GM10248 (cell line): ENCODE results near the gene ANKRD24.
"Not testable (repeated sequence)": the region's sequence is repeated elsewhere in the genome, so short reads cannot be mapped to it uniquely, and the experiment has no call there.

ENCODE experiments used
- CTCF ChIA-PET: fragments of 300-600 bp; sonication (Branson Sonifier 250); formaldehyde crosslinking; extraction: SDS; loops from one replicate; lab custom pipeline; 2021; ENCODE audit warnings: antibody characterized with exemption; lab: Yijun Ruan, JAX
- POLR2A ChIA-PET: fragments of 350-650 bp; sonication (Branson Sonifier 250); formaldehyde crosslinking; extraction: SDS; loops from one replicate; lab custom pipeline; 2020; ENCODE audit warnings: antibody characterized with exemption; lab: Yijun Ruan, JAX
- DNase-seq: peaks from one replicate; pipeline ENCODE4 v3.0.0; 2012; ENCODE audit errors: extremely low spot score
- TF ChIP-seq, protein P1 (sequence below): IDR thresholded peaks from 2 replicates; pipeline ENCODE4 v1.5.1; 2012; ENCODE audit warnings: mild to moderate bottlenecking, low read depth; ENCODE audit errors: extremely low read depth, missing control alignments, control extremely low read depth

The ANKRD24 gene

DNA sequence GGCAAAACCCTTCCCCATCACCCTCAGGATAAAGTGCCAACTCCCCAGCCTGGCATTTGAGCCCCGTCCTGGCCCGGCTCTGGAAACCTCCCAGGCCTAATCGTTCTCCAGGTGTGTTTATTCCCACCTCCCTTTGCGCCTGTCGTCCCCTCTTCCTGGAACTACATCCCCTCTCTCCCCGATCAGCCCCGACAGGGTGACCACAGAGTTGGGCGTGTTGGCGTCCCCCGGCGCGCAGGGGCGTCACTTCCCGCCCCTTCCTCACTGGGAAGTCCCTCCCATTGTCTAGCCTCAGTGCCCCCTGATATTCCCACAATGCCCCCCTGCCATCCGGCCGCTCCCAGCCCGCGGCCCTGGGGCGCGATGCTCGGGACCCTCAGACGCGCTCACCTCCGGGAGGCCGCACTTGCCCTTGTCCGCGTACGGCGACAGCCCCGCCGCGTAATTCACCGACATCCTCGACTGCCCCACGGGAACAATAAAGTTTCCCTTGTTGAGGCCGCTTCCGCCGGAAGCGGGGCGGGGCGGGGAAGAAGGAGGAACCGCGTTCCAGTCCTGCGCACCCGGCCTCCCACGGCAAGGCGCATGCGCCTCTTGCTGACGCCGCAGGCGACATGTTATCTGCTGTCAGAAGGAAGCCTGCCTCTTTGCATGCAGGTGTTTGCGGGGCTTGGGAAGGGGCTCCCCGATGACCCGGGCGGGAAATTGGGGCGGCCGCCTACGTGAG lies at the start of gene ANKRD24, which contains the start of gene SIRT6:
Gene ANKRD24 (plus strand): TSS at position 606 of the 727 bp plus-strand sequence. CDS start 3,737 bp downstream, outside the sequence.
Gene SIRT6 (minus strand): TSS at position 480 of the 727 bp plus-strand sequence. CDS start 24 bp downstream, at position 456.
- CTCF ChIA-PET = no interaction called here
- POLR2A ChIA-PET = no interaction called here
- TF ChIP-seq, protein P1, sequence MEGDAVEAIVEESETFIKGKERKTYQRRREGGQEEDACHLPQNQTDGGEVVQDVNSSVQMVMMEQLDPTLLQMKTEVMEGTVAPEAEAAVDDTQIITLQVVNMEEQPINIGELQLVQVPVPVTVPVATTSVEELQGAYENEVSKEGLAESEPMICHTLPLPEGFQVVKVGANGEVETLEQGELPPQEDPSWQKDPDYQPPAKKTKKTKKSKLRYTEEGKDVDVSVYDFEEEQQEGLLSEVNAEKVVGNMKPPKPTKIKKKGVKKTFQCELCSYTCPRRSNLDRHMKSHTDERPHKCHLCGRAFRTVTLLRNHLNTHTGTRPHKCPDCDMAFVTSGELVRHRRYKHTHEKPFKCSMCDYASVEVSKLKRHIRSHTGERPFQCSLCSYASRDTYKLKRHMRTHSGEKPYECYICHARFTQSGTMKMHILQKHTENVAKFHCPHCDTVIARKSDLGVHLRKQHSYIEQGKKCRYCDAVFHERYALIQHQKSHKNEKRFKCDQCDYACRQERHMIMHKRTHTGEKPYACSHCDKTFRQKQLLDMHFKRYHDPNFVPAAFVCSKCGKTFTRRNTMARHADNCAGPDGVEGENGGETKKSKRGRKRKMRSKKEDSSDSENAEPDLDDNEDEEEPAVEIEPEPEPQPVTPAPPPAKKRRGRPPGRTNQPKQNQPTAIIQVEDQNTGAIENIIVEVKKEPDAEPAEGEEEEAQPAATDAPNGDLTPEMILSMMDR = no peak
- DNase-seq = peak; percentile 100

DNA sequence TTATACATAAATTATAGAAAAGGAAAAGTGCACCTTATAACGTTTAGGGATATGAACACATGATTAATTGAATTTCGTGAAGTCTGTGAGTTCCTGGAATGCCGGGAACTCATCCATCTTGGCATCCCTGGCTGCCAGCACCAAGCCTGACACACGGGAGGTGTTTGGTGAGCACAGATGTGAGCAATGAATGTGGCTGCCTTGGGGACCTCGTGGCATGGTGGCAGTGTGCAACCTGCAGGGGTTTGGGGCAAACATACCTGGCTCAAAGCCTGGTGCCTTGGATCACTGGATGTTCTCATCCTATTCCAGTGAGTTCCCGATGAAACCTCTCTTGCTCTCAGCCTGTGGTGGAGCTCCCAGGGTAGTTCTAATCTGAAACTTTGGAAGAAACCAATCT lies 48.1 kb upstream of the ANKRD24 start:
- TF ChIP-seq, protein P1 = no peak
- DNase-seq = no peak
- ChIA-PET POLR2A (no interaction called here), CTCF (interaction anchor here (0.9 to 1.2 kb wide), 2 partner anchors 13 to 40 kb away, joined by 3 read pairs; no protein-coding TSS in a partner anchor)

DNA sequence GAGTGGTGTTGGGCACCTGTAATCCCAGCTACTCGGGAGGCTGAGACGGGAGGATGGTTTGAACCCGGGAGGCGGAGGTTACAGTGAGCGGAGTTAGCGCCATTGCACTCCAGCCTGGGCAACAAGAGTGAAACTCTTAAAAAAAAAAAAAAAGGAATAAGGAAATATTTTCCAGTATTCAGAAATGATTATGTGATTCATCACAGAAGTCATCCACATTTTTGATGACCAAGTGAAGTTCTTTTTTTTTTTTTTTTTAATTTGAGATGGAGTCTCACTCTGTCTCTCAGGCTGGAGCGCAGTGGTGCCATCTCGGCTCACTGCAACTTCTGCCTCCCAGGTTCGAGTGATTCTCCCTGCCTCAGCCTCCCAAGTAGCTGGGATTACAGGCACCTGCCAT lies 47.1 kb upstream of the ANKRD24 start:
- DNase-seq = not testable (repeated sequence)
- ChIA-PET POLR2A (interaction anchor here (0.7 kb wide), 1 partner anchor 19 kb away, joined by 4 read pairs; no protein-coding TSS in a partner anchor), CTCF (interaction anchor here (1.0 to 1.2 kb wide), 2 partner anchors 11 to 25 kb away, joined by 3 read pairs; no protein-coding TSS in a partner anchor)

DNA sequence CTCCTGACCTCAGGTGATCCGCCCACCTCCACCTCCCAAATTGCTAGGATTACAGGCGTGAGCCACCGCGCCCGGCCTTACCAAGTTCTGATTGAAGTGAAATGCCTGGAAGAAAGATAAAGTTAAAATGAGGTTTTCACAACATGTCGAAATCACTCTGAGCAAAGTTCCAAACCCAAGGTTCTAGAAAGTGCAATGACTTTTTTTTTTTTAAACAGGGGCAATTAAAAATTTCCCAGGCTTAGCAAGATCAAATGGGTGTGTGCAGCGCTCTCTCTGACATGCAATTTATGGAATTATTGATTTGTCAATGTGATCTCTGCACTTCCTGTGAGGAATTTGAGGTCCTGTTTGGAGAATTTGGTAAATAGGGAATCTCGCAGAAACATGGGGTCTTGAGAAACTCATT lies 45.8 kb upstream of the ANKRD24 start:
- TF ChIP-seq, protein P1 = no peak
- ChIA-PET POLR2A (no interaction called here), CTCF (no interaction called here)
- no peak for DNase-seq

DNA sequence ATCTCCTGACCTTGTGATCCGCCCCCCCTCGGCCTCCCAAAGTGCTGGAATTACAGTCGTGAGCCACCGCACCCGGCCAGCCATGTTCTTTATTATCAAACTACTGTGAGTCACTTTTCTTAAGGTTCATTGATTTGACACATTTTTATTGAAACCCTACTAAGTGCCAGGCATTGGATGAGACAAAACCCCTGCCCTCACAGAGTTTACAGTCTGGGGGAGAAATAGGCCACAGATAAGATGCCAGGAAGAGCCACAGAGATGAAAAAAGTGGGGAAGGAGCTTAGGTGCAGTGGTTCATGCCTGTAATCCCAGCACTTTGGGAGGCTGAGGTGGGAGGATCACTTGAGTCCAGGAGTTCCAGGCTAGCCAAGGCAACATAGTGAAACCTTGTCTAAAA lies 44.0 kb upstream of the ANKRD24 start:
- ChIA-PET CTCF (interaction anchor here (1.0 to 3.8 kb wide), 3 partner anchors 10 to 150 kb away, joined by 3 to 47 read pairs (median 4); partner anchors contain the start of gene CREB3L3), POLR2A (no interaction called here)
- TF ChIP-seq, protein P1 = no peak
- DNase-seq = no peak

DNA sequence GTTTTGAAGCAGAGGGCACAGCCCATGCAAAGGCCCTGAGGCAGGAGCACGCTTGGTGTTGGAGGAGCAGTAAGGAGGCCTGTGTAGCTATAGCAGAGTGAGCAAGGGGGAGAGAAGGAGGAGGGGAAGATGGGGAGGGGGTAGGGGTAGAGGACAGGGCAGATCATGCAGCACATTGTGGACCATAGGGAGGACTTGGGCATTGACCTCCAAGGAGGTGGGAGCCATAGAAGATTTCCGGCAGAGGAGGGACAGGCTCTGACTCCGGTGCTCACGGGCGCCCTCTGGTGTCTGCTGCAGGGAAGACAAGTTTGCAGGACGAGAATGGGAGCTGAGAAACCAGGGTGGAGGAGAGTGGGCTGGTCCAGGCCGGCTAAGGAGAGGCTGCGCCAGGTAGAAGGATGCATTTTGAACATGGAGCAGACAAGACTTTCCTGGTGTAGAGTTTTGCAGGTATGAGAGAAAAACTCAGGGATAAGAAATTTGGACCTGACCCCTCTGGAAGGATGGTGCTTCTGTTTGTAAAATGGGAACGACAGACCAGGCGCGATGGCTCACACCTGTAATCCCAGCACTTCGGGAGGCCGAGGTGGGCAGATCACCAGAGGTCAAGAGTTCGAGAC lies 42.8 kb upstream of the ANKRD24 start:
- TF ChIP-seq, protein P1 = peak; percentile 89
- ChIA-PET CTCF (interaction anchor here (0.6 to 3.8 kb wide), 44 partner anchors 10 to 245 kb away, joined by 3 to 47 read pairs (median 4); partner anchors contain the start of genes CREB3L3 and PIAS4), POLR2A (interaction anchor here (0.6 to 1.1 kb wide), 2 partner anchors 169 to 1064 kb away, joined by 4 read pairs; partner anchors contain the start of gene DAPK3)
- DNase-seq = peak; percentile 90
